Panc1 (cell line): ENCODE data around the gene CCDC57.

ENCODE experiments used
- POLR2AphosphoS5 ChIP-seq: IDR thresholded peaks from 2 replicates; pipeline ENCODE4 v1.6.1; 2012; ENCODE audit warnings: mild to moderate bottlenecking, low read depth, low read length, moderate library complexity
- REST ChIP-seq, 2 experiments: IDR thresholded peaks; 2 replicates each; pipeline ENCODE4 v1.6.1; 2011 to 2012; ENCODE audit warnings: low read depth in 2 of 2, control low read depth in 1 of 2, low read length in 1 of 2, mild to moderate bottlenecking in 1 of 2, moderate library complexity in 1 of 2; ENCODE audit not compliant: insufficient read depth in 1 of 2
- TCF7L2 ChIP-seq: IDR thresholded peaks from 2 replicates; pipeline ENCODE4 v1.6.1; 2011; ENCODE audit warnings: mild to moderate bottlenecking, low read depth, low read length, inconsistent platforms
- TF ChIP-seq, protein P1 (sequence below): fragments of 450-650 bp; IDR thresholded peaks from 2 replicates; pipeline ENCODE4 v1.5.1; 2017; ENCODE audit warnings: mild to moderate bottlenecking

- TF ChIP-seq, protein P1, sequence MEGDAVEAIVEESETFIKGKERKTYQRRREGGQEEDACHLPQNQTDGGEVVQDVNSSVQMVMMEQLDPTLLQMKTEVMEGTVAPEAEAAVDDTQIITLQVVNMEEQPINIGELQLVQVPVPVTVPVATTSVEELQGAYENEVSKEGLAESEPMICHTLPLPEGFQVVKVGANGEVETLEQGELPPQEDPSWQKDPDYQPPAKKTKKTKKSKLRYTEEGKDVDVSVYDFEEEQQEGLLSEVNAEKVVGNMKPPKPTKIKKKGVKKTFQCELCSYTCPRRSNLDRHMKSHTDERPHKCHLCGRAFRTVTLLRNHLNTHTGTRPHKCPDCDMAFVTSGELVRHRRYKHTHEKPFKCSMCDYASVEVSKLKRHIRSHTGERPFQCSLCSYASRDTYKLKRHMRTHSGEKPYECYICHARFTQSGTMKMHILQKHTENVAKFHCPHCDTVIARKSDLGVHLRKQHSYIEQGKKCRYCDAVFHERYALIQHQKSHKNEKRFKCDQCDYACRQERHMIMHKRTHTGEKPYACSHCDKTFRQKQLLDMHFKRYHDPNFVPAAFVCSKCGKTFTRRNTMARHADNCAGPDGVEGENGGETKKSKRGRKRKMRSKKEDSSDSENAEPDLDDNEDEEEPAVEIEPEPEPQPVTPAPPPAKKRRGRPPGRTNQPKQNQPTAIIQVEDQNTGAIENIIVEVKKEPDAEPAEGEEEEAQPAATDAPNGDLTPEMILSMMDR: no peak
- TF ChIP-seq REST (IDR thresholded peaks at IDR 0.05; ENCODE audit: insufficient read depth in 1 of 2, low read depth in 2 of 2, low read length in 1 of 2) (no peak), POLR2AphosphoS5 (no peak), TCF7L2 (no peak)
Measured at GRCh38 chr17:82180776-82181528, 31.7 kb downstream of the CCDC57 start.
